Activated CD4-positive, alpha-beta T cell treated with anti-CD3 and anti-CD28 coated beads, Interleukin-2, amount 10 ng/mL, durations not matched to agents 24 days and 14 days (primary cell): Measurements from ENCODE around the gene TSNAX. TPM values are rescaled to one million over a fixed set of nuclear protein-coding genes. Genes with fewer than 3 reads are reported as not detected.

Source experiments
- DNase-seq: peaks from one replicate; pipeline ENCODE4 v3.0.0; 2022
- H3K27ac Mint-ChIP-seq: one replicate; pipeline ENCODE4 v1.8.0; 2022; ENCODE audit warnings: mild to moderate bottlenecking, mixed read lengths
- H3K27me3 Mint-ChIP-seq: one replicate; pipeline ENCODE4 v1.8.0; 2022; ENCODE audit warnings: mixed read lengths
- H3K36me3 Mint-ChIP-seq: one replicate; pipeline ENCODE4 v1.8.0; 2022; ENCODE audit warnings: low read depth, mild to moderate bottlenecking, mixed read lengths
- H3K4me1 Mint-ChIP-seq: one replicate; pipeline ENCODE4 v1.8.0; 2021; ENCODE audit warnings: mixed read lengths
- H3K4me3 Mint-ChIP-seq: one replicate; pipeline ENCODE4 v1.8.0; 2022; ENCODE audit warnings: mild to moderate bottlenecking, moderate library complexity, mixed read lengths
- H3K9me3 Mint-ChIP-seq: one replicate; pipeline ENCODE4 v1.8.0; 2021; ENCODE audit warnings: mixed read lengths
- intact Hi-C: fragments of 100-400 bp; cut with micrococcal nuclease; formaldehyde crosslinking; loops from one replicate; pipeline ENCODE4 v1.15.1; 2023
- total RNA-seq: library from RNA; stranded (reverse); gene quantifications from 2 replicates; pipeline ENCODE4 v1.2.3, GENCODE V29; 2022

The TSNAX gene
- total RNA-seq, 1 donor from 2014 or later = 41.4 TPM

- Mint-ChIP-seq H3K36me3 (no peaks in the 10 kb centered on the region), H3K4me3 (no peak overlapping the region), H3K4me1 (peaks cover 12% of the 10 kb centered on the region), H3K9me3 (no peaks in the 10 kb centered on the region), H3K27ac (no peak overlapping the region), H3K27me3 (peaks cover 10% of the 10 kb centered on the region)
- intact Hi-C loops = loop anchor here (10.0 kb wide), 1 partner anchor 361 kb away; the partner anchor contains the start of gene GNPAT
- no peak for DNase-seq
These were observed 77.0 kb downstream of the TSNAX start for GRCh38 chr1:231605149-231606100.

GRCh38 chr1:231606712-231607111 is 78.2 kb downstream of the TSNAX start:
- H3K9me3 Mint-ChIP-seq = peaks cover 4% of the 10 kb centered on the region
- intact Hi-C loops = loop anchor here (10.0 kb wide), 1 partner anchor 362 kb away; the partner anchor contains the start of gene GNPAT

GRCh38 chr1:231610388-231610787 is 81.9 kb downstream of the TSNAX start:
- DNase-seq = no peak
- Mint-ChIP-seq H3K4me3 (no peak overlapping the region), H3K27me3 (peaks cover 10% of the 10 kb centered on the region), H3K9me3 (peaks cover 18% of the 10 kb centered on the region), H3K36me3 (peaks cover 17% of the 10 kb centered on the region), H3K27ac (no peak overlapping the region), H3K4me1 (peaks cover 46% of the 10 kb centered on the region)
- intact Hi-C loops = no loop called here

More at GRCh38 chr1:231606712-231607111, 78.2 kb downstream of the TSNAX start:
- peaks cover 2% of the 10 kb centered on the region for H3K36me3 Mint-ChIP-seq
- H3K27me3 Mint-ChIP-seq = peaks cover 10% of the 10 kb centered on the region
- H3K27ac Mint-ChIP-seq = no peak overlapping the region
- H3K4me3 Mint-ChIP-seq = no peak overlapping the region
- no peak for DNase-seq
- peaks cover 21% of the 10 kb centered on the region for H3K4me1 Mint-ChIP-seq

GRCh38 chr1:231611111-231611510 is 82.6 kb downstream of the TSNAX start:
- DNase-seq = no peak
- no peak overlapping the region for H3K4me3 Mint-ChIP-seq
- peaks cover 45% of the 10 kb centered on the region for H3K4me1 Mint-ChIP-seq
- intact Hi-C loops = no loop called here
- peaks cover 10% of the 10 kb centered on the region for H3K27me3 Mint-ChIP-seq
- peaks cover 18% of the 10 kb centered on the region for H3K9me3 Mint-ChIP-seq
- peaks cover 17% of the 10 kb centered on the region for H3K36me3 Mint-ChIP-seq
- no peak overlapping the region for H3K27ac Mint-ChIP-seq

GRCh38 chr1:231611851-231612250 is 83.4 kb downstream of the TSNAX start:
- Mint-ChIP-seq H3K36me3 (peaks cover 17% of the 10 kb centered on the region), H3K27ac (no peak overlapping the region), H3K9me3 (peaks cover 22% of the 10 kb centered on the region), H3K4me1 (peaks cover 45% of the 10 kb centered on the region), H3K27me3 (peaks cover 12% of the 10 kb centered on the region), H3K4me3 (peak overlapping the region; percentile 79)
- DNase-seq = no peak
- intact Hi-C loops = loop anchor here (1.0 to 2.0 kb wide), 2 partner anchors 15 to 338 kb away; partner anchors contain the start of gene DISC1

- peak overlapping the region; percentile 79 for H3K4me3 Mint-ChIP-seq
- peaks cover 17% of the 10 kb centered on the region for H3K36me3 Mint-ChIP-seq
- DNase-seq = peak; percentile 89
- intact Hi-C loops = loop anchor here (1.0 to 2.0 kb wide), 2 partner anchors 14 to 338 kb away; partner anchors contain the start of gene DISC1
- H3K4me1 Mint-ChIP-seq = peaks cover 45% of the 10 kb centered on the region
- H3K9me3 Mint-ChIP-seq = peaks cover 22% of the 10 kb centered on the region
- H3K27me3 Mint-ChIP-seq = peaks cover 8% of the 10 kb centered on the region
- H3K27ac Mint-ChIP-seq = peak overlapping the region; percentile 86
These were observed 84.1 kb downstream of the TSNAX start for GRCh38 chr1:231612393-231613089.

- intact Hi-C loops = loop anchor here (2.0 kb wide), 1 partner anchor 13 kb away; the partner anchor contains the start of gene DISC1
- peaks cover 14% of the 10 kb centered on the region for H3K27me3 Mint-ChIP-seq
- peaks cover 31% of the 10 kb centered on the region for H3K9me3 Mint-ChIP-seq
- DNase-seq = peak; percentile 69
- H3K27ac Mint-ChIP-seq = peak overlapping the region; percentile 86
- peaks cover 17% of the 10 kb centered on the region for H3K36me3 Mint-ChIP-seq
- peaks cover 45% of the 10 kb centered on the region for H3K4me1 Mint-ChIP-seq
- peak overlapping the region; percentile 79 for H3K4me3 Mint-ChIP-seq
These were observed 85.2 kb downstream of the TSNAX start for GRCh38 chr1:231613419-231614349.

Other genes starting within 250 kb of the TSNAX start
- 12.4 and 13.3 TPM in 2 replicates for gene EXOC8, start 190.8 kb upstream of the TSNAX start, total RNA-seq
- gene SPRTN, start 190.4 kb upstream of the TSNAX start, total RNA-seq = 13.3 and 18.0 TPM in 2 replicates
- 21.4 and 23.9 TPM in 2 replicates for gene EGLN1, start 106.4 kb upstream of the TSNAX start, total RNA-seq
- 1.6 and 3.1 TPM in 2 replicates for gene DISC1, start 98.1 kb downstream of the TSNAX start, total RNA-seq